ENCODE data around the gene LRRC42.

LRRC42 gene

GRCh38 chr1:53902235-53903138 is 43.7 kb upstream of the LRRC42 start (continued):
- TF ChIP-seq ZNF610 (tag by site-specific recombination; IDR thresholded peaks at IDR 0.05; ENCODE audit: borderline replicate concordance), result no peak
- TF ChIP-seq, protein P1, sequence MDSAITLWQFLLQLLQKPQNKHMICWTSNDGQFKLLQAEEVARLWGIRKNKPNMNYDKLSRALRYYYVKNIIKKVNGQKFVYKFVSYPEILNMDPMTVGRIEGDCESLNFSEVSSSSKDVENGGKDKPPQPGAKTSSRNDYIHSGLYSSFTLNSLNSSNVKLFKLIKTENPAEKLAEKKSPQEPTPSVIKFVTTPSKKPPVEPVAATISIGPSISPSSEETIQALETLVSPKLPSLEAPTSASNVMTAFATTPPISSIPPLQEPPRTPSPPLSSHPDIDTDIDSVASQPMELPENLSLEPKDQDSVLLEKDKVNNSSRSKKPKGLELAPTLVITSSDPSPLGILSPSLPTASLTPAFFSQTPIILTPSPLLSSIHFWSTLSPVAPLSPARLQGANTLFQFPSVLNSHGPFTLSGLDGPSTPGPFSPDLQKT (IDR thresholded peaks at IDR 0.05; ENCODE audit: borderline replicate concordance, low read depth, low read length), result no peak
- TF ChIP-seq, protein P2, sequence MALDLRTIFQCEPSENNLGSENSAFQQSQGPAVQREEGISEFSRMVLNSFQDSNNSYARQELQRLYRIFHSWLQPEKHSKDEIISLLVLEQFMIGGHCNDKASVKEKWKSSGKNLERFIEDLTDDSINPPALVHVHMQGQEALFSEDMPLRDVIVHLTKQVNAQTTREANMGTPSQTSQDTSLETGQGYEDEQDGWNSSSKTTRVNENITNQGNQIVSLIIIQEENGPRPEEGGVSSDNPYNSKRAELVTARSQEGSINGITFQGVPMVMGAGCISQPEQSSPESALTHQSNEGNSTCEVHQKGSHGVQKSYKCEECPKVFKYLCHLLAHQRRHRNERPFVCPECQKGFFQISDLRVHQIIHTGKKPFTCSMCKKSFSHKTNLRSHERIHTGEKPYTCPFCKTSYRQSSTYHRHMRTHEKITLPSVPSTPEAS (tag by site-specific recombination; IDR thresholded peaks at IDR 0.05), result no peak
- no peak for TF ChIP-seq ZNF701 (tag by site-specific recombination; IDR thresholded peaks at IDR 0.05)

- no peaks in the 10 kb centered on the region for H3K36me3 ChIP-seq (ENCODE audit: control insufficient read depth in 2 of 2, insufficient read depth in 1 of 2, low read length in 2 of 2)
- CTCF ChIA-PET, result no interaction called here
- no peak overlapping the region for H3K27ac ChIP-seq (ENCODE audit: extremely low read depth, low read depth, low read length)
- no peaks in the 10 kb centered on the region for H3K4me1 ChIP-seq (ENCODE audit: control insufficient read depth, insufficient read depth, low read length)
- no peak overlapping the region for H3K4me3 ChIP-seq (ENCODE audit: low read depth, low read length)
- no peaks in the 10 kb centered on the region for H3K9me3 ChIP-seq (ENCODE audit: control insufficient read depth, insufficient read depth, low read depth, low read length)
- POLR2A ChIA-PET, result no interaction called here
- no peak for TF ChIP-seq OVOL3 (tag by site-specific recombination; IDR thresholded peaks at IDR 0.05)
- no peak for TF ChIP-seq ZNF138 (tag by site-specific recombination; IDR thresholded peaks at IDR 0.05; ENCODE audit: borderline replicate concordance)
- no peak for TF ChIP-seq ZNF23 (tag by site-specific recombination; IDR thresholded peaks at IDR 0.05; ENCODE audit: borderline replicate concordance)
- no peak for TF ChIP-seq PRDM2 (tag by site-specific recombination; IDR thresholded peaks at IDR 0.05; ENCODE audit: borderline replicate concordance)
- no peak for TF ChIP-seq ZNF521 (tag by site-specific recombination; IDR thresholded peaks at IDR 0.05)
- TF ChIP-seq, protein P3, sequence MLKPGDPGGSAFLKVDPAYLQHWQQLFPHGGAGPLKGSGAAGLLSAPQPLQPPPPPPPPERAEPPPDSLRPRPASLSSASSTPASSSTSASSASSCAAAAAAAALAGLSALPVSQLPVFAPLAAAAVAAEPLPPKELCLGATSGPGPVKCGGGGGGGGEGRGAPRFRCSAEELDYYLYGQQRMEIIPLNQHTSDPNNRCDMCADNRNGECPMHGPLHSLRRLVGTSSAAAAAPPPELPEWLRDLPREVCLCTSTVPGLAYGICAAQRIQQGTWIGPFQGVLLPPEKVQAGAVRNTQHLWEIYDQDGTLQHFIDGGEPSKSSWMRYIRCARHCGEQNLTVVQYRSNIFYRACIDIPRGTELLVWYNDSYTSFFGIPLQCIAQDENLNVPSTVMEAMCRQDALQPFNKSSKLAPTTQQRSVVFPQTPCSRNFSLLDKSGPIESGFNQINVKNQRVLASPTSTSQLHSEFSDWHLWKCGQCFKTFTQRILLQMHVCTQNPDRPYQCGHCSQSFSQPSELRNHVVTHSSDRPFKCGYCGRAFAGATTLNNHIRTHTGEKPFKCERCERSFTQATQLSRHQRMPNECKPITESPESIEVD (tag by site-specific recombination; IDR thresholded peaks at IDR 0.05), result no peak
- no peak for TF ChIP-seq GLIS1 (tag by site-specific recombination; IDR thresholded peaks at IDR 0.05)
- no peak for TF ChIP-seq BCL11B (tag by site-specific recombination; IDR thresholded peaks at IDR 0.05; ENCODE audit: low read depth)
- TF ChIP-seq ZNF26 (tag by site-specific recombination; IDR thresholded peaks at IDR 0.05), result no peak
- TF ChIP-seq REPIN1 (tag by site-specific recombination; IDR thresholded peaks at IDR 0.05; ENCODE audit: low read depth), result no peak
- no peak for TF ChIP-seq ZNF624 (tag by site-specific recombination; IDR thresholded peaks at IDR 0.05)
- no peak for TF ChIP-seq ZNF155 (tag by site-specific recombination; IDR thresholded peaks at IDR 0.05)
- TF ChIP-seq ZNF362 (tag by site-specific recombination; IDR thresholded peaks at IDR 0.05), result no peak
- TF ChIP-seq ZFHX2 (tag by site-specific recombination; conservative IDR thresholded peaks at IDR 0.05), result no peak
- no peak for TF ChIP-seq ZSCAN23 (tag by site-specific recombination; IDR thresholded peaks at IDR 0.05)
- no peak for TF ChIP-seq ZNF121 (tag by site-specific recombination; IDR thresholded peaks at IDR 0.05)
- no peak for TF ChIP-seq ZEB2 (tag by site-specific recombination; IDR thresholded peaks at IDR 0.05)
- no peak for TF ChIP-seq GLIS2 (tag by site-specific recombination; IDR thresholded peaks at IDR 0.05)
Observed at GRCh38 chr1:53905509-53905908, 40.6 kb upstream of the LRRC42 start.
